Fibroblast of villous mesenchyme (primary cell): ENCODE results near the gene ROPN1L. TPM values are rescaled to one million over a fixed set of nuclear protein-coding genes. Genes with fewer than 3 reads are reported as not detected.

Experiments
- DNase-seq: peaks from one replicate; pipeline ENCODE4 v3.0.0-alpha.2; 2010; ENCODE audit warnings: low read depth
- H3K4me3 ChIP-seq: 2 replicates; pipeline ENCODE4 v1.5.1; 2011; ENCODE audit warnings: low read depth, mild to moderate bottlenecking, low read length
- CTCF ChIP-seq: IDR thresholded peaks from 2 replicates; pipeline ENCODE4 v1.5.1; 2012; ENCODE audit warnings: low read depth, mild to moderate bottlenecking, low read length; ENCODE audit not compliant: insufficient read depth
- total RNA-seq: library from RNA; depleted of rRNA; stranded (reverse); fragments of >200 nt; gene quantifications from 2 replicates; pipeline ENCODE4 v1.2.3, GENCODE V29; 2012

ROPN1L gene
- total RNA-seq, 1 donor = 0.43 TPM

- no peak for TF ChIP-seq CTCF
- DNase-seq = peak; percentile 61
- H3K4me3 ChIP-seq = no peak overlapping the region
Observed at GRCh38 chr5:10401498-10401897, 40.2 kb upstream of the ROPN1L start.

GRCh38 chr5:10403829-10404228 is 37.9 kb upstream of the ROPN1L start:
- H3K4me3 ChIP-seq = no peak overlapping the region
- no peak for TF ChIP-seq CTCF
- no peak for DNase-seq

GRCh38 chr5:10406651-10407050 is 35.0 kb upstream of the ROPN1L start:
- no peak overlapping the region for H3K4me3 ChIP-seq
- TF ChIP-seq CTCF = no peak
- DNase-seq = no peak

- H3K4me3 ChIP-seq = no peak overlapping the region
- TF ChIP-seq CTCF = no peak
- DNase-seq = no peak
Observed at GRCh38 chr5:10409504-10409903, 32.2 kb upstream of the ROPN1L start.

- no peak overlapping the region for H3K4me3 ChIP-seq
- DNase-seq = no peak
- no peak for TF ChIP-seq CTCF
Observed at GRCh38 chr5:10410662-10411061, 31.0 kb upstream of the ROPN1L start.

GRCh38 chr5:10411336-10411735 is 30.3 kb upstream of the ROPN1L start:
- DNase-seq = no peak
- TF ChIP-seq CTCF = no peak
- H3K4me3 ChIP-seq = no peak overlapping the region

GRCh38 chr5:10416868-10417267 is 24.8 kb upstream of the ROPN1L start:
- no peak for DNase-seq
- TF ChIP-seq CTCF = no peak
- no peak overlapping the region for H3K4me3 ChIP-seq
